HG03039 (cell line): Measurements from ENCODE around the gene AFAP1.
"Not testable (repeated sequence)": the region's sequence is repeated elsewhere in the genome, so short reads cannot be mapped to it uniquely, and the experiment has no call there.

Experiments used
- ATAC-seq: cut with Tn5 transposase; IDR thresholded peaks from one replicate; pipeline ENCODE4 v1.9.1; 2021; ENCODE audit warnings: mild to moderate bottlenecking, moderate library complexity; ENCODE audit not compliant: unreplicated experiment

AFAP1 gene

DNA sequence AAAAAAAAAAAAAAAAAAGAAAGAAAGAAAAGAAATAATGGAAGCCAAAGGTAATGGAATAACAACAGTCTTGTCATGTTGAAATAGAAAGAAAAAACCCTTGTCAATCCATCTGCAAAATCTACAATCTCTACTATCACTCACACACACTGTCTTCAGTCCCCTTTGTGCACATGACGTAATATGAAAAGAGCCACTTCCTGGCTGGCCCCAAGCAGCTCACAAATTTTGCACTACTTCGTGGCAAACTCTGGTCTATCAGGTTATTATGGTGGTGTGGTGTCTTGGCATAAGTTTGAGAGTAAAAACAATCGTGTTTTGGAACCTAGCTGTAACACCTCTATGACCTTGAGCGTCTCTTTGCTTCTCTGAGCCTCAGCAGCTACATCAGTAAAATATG, 8.3 kb upstream of the AFAP1 start:
- ATAC-seq, result no peak

- ATAC-seq, result no peak
Observed at GRCh38 chr4:7945709-7946380, 6.2 kb upstream of the AFAP1 start.

- no peak for ATAC-seq
Observed at GRCh38 chr4:7944599-7945220, 5.0 kb upstream of the AFAP1 start.

DNA sequence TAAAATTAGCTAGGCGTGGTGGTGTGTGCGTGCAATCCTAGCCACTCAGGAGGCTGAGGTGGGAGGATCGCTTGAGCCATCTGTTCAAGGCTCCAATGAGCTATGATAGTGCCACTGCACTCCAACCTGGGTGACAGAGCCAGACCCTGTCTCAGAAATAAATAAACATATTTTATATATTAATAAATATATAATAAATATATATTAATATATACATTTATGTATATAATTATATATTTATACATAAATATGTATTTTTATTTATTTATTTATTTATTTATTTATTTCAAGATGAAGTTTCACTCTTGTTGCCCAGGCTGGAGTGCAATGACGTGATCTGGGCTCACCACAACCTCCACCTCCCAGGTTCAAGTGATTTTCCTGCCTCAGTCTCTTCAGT, 4.0 kb upstream of the AFAP1 start:
- not testable (repeated sequence) for ATAC-seq

- ATAC-seq, result no peak
Observed at GRCh38 chr4:7943211-7943610, 3.5 kb upstream of the AFAP1 start.

DNA sequence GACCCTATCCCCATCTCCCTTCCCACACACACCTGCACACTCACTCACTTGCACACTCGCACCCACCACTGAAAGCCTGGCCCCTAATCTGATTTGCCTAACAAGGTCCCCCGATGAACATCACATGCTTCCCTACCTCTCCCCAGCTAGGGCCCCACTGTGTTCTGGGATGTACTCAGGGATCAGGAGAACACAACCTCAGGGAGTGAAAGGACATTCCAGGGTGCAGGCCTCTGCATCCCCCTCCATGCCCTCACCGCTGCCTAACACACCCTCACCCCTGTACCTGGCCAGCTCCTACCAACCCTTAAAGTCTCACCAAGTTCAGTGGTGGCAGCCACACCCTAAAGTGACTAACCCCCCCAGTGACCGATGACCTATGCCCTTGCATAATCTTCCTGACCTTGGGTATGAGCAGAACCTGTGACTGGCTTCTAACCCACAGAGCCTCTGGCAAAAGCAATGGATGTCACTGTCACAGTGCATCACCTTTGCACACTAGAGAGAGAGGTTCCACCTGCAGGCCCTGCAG, 2.4 kb upstream of the AFAP1 start:
- no peak for ATAC-seq

DNA sequence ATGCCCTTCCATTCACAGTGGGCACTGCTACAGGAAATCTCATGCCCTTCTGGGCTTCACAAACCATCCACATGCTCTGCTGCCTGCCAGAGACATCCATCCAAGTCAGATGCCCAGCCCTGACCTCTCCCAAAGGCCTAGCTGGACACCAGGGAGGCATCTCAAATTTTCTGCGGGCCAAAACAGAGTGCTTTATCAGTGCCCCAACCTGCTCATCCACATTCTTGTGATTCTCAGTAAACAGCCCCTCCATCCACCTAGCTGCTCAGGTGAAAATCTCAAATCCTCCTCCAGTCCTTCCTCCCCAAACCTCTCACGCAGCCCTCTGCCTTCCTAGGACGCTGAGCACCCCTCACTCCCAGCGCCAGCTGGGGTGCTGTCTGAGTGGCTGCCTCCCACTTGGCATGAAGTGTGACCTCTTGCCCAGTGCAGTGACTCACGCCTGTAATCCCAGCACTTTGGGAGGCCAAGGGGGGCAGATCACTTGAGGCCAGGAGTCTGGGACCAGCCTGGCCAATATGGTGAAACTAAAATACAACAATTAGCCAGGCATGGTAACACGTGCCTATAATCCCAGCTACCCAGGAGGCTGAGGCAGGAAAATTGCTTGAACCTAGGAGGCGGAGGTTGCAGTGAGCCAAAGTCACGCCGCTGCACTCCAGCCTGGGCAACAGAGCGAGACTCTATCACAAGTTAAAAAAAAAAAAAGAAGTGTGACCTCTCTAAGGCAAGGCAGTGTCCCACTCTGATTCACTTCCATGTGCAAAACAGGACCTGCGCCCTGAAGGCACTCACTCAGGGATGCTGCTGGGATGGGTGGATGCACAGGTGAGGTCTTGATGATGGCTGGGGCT, 1.7 kb upstream of the AFAP1 start:
- no peak for ATAC-seq

DNA sequence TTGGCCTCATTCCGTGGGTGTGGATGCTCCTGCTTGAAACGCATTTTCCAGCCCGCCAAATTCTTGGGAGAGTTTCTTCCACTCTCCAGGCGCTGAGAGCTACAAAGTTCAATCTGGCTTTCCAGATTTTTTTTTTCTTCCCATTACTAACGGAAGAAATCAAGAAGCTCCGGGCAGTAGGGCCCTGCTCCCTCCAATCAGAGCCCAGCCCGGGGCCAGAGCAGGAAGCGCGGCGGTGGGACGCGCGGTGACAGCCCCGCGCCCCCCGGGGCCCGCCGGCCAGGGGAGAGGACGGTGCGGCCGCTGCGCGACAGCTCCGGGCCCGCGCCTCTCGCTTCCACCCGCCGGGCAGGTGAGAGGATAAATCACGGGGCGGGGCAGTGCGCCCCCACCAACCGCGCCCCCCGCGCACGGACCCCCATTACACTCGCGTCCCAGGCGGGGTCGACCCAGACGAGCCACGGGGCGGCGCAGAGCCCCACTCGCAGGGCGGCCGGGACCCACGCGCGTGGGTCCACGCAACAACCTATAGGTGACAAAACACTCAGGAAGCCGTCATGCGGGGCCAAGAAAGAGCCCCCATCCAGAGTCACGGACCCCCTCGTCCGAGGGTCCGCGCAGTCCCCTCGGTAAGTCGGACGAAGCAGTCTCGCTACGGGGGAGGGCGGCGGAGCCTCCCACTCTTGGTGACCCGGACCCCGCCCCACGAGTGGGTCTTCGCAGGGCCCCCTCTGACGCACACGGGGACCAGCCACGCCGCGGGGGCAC, 868 bp downstream of the AFAP1 start:
- ATAC-seq, result no peak

- ATAC-seq, result no peak
Observed at GRCh38 chr4:7938266-7938608, 1.4 kb downstream of the AFAP1 start.

GRCh38 chr4:7937006-7937405, 2.7 kb downstream of the AFAP1 start:
- ATAC-seq, result no peak

DNA sequence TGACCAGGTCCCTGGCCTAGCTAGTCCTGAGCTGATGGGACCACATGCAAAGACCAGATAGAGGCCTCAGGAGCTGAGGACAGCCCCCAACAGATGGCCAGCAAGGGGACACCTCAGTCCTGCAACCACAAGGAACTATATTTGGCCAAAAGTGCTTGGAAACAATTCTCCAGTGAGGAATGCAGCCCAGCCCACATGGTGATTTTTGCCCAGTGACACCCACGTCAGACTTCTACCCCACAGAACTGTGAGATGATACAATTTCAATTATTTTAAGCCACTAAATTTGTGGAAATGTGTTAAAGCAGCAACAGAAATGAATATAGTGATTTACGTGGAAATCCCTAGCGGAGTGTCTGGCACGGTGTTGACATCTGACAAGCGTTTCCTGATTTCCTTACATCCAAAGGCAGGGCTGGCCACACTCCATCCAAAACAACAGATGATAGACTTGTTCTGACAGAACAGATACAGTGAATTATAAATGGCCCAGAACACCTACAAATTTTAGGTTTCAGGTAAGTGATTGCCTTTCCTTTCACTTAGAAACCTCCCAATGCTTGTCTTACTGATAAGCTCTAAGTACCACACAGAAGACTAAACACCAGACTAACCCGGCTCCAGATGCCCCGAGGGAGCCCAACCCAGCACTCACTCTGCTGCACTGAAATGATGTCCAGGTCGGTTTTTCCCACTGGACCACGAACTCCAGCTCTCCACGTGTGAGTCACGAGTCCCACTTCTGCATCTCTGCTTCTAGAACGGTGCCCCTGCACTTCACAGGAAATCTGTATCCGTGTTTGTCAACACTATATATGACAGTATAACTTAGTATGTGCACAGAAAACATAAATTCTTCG, 5.8 kb downstream of the AFAP1 start:
- ATAC-seq, result no peak

- no peak for ATAC-seq
Observed at GRCh38 chr4:7932287-7932686, 7.4 kb downstream of the AFAP1 start.

DNA sequence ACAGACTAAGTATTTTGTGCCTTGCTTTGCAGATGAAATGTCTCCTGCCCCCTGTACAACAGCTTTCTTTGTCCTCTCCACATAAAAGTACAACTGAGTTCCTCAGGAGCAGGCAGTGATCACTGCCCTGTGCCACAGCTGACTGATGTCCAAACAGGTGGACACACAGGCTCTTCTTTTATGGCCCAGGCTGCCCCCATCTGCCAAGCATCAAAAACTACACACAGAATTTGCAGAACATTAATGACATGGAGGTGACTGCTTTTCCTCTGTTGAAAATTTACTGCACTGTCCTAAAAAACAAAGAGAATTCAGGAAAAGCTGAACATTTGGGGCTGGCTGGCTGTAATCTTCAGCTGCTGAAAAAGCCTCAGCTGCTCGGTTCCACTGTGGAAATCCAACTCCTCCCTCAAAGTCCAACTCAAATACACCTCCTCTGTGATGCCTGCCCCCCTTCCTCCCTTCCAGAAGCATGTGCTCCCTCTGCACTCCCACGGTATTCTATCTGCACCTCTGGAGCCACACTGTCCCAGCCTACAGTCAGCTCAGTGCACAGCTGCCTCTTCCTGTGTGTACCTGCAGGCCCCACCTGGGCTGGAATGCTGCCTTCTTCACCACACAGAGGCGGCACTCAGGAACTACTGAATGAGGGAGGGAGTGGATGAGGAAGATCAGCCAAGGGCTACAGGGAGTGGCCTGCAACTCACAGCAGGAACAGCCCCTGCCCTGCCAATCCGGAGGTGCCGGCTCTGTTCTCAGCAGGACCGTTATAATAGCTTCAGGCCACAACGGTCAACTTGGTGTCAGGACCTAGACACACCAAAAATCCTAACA, 10.3 kb downstream of the AFAP1 start:
- ATAC-seq, result no peak

DNA sequence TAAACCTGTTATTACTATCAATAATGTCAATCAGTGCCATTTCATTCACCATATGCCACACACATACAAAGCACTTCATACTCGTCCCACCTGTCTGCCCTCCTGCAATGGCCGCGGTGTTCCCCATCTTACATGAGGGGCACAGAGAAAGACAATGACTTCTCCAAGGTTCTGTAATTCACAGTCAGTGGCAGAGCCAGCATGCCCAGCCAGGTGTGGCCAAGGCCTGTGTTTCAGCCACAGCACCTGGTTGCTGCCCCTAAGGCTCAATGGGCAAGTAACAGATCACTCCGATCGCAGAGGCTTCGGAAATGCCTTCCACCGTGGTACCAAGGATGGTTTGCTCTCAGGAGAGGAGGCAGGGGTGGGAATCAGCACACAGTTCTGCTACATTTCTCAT, 10.9 kb downstream of the AFAP1 start:
- no peak for ATAC-seq

DNA sequence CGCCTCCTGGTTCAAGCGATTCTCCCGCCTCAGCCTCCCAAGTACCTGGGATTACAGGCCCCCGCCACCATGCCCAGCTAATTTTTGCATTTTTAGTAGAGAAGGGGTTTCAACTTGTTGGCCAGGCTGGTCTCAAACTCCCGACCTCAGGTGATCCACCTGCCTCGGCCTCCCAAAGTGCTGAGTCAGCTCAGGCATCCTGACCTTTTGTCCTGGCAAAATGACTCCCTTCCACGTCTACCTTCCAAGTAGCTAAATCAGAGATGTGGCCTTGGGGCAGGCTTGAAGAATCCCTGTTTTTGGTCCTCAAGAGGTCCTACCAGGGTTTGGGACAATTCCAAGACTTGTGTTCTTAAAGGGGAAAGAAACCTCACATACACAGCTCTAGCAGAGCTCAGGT, 12.8 kb downstream of the AFAP1 start:
- ATAC-seq, result no peak

DNA sequence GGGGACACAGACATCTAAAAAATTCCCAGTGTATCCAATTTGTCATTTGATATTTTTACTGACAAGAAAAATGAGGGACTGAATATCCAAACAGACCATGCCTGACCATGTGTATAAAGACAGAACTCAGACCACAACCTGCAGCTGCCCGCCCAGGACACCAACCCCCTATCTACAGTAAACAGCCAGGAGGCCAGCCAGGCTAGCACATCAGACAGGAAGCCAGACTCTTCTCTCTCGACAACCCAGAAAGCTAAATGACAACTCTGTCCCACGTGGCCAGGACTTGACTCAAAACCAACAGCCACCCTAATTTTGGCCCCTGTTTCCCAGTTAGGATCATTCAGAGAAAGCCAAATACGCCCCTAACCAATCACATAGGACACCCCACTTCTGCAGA, 15.1 kb downstream of the AFAP1 start:
- ATAC-seq, result no peak

DNA sequence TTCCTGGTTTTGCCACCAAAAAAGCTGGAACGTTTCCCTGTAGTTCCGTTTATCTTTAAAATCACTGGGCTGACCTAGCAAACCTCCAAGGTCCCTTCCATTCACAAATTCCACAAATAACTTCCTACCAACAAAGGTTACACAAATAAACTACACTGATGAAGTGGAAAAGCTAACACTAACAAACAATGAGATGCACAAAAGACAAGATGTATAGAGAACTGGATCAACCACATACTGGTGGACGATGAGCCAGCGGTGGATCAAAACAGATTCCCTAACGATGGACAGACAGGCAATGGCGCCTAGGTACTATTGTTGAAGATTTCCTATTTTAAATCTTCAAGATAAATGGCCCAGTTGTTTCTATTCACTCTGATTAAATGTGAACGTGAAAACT, 15.5 kb downstream of the AFAP1 start:
- no peak for ATAC-seq

DNA sequence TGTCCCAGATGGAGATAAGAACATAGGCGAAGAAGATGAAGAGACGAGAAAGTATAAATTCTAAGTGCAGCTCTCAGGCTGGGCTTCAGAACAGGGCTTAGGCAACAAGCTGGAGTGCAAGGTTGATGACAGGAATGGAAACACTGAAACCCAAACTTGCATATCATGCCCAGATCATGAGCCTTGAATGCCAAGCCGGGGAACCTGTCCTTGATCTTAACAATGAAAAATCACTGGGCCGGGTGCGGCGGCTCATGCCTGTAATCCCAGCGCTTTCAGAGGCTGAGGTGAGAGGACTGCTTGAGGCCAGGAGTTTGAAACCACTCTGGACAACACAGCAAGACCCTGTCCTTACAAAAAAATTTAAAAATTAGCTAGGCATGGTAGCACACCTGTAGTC, 17.2 kb downstream of the AFAP1 start:
- ATAC-seq, result no peak

- no peak for ATAC-seq
Observed at GRCh38 chr4:7918981-7919380, 20.7 kb downstream of the AFAP1 start.
